ENCODE results near the gene TSC22D4. TPM values are rescaled to one million over a fixed set of nuclear protein-coding genes. Genes with fewer than 3 reads are reported as not detected.
A peak's percentile ranks its signal among the peaks of the same experiment; 100 is the strongest.

The TSC22D4 gene
- total RNA-seq, 1 experiment from 2014 or later: 24.4 TPM

DNA sequence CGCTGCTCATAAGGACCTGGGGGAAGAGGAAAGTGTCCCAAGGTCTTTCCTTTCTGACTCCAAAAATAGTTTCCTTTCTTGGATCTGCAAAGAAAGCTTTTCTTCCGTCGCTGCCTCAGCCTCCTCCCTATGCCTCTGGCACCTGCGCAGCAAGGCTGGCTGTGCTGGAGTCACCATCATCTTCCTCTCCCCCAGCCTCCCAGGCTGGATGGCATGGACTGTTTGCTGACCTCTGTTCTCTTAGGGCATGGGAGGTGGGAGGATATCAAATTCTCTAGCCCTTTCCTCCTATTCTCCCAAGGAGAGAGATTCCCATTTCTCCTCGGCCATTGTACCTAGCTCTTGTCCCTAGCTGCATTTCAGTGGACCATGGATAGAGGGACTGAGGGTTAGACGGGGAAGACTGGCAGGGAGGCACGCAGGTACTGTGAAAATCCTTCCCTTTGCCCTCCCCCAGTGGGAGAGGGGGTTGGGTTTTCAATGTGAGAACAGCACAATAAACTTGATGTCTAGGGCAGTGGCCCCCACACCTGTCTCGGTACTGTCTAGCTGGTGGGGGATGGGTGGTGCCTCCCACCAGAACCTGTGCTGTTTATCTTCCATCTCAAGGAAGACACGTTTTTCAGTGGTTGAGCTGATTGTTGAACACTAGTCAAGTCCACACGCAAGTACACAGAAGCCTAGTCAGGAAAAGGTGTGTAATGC, 45.3 kb downstream of the TSC22D4 start:
- Mint-ChIP-seq H3K27ac (ENCODE audit: unreplicated experiment) (no peak overlapping the region), H3K4me3 (ENCODE audit: low read depth, unreplicated experiment) (peak overlapping the region; percentile 5), H3K36me3 (ENCODE audit: insufficient read depth, unreplicated experiment) (peaks cover 70% of the 10 kb centered on the region), H3K27me3 (ENCODE audit: unreplicated experiment) (peaks cover 11% of the 10 kb centered on the region), H3K9me3 (ENCODE audit: low read depth, unreplicated experiment) (no peaks in the 10 kb centered on the region), H3K4me1 (ENCODE audit: low read depth, unreplicated experiment) (peaks cover 10% of the 10 kb centered on the region)
- TF ChIP-seq CTCF (IDR thresholded peaks at IDR 0.05; ENCODE audit: unreplicated experiment): no peak
- intact Hi-C loops (cut with micrococcal nuclease; ENCODE audit: unreplicated experiment): no loop called here
- CTCF ChIA-PET: no interaction called here
- no TSS peak for BruUV-seq (replicated peaks)
- no peak for DNase-seq

DNA sequence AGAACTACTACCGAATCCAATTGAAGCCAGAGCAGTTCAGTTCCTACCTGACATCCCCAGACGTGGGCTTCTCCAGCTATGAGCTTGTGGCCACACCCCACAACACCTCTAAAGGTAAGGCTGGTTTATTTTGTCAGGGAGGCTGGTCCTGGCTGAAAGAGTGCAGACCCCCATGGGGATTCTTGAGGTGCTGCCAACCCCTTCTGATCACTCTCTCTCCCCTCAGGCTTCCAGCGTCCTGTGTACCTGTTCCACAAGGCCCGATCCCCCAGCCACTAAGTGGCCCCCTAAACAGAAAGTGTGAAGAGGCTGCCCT, 45.8 kb downstream of the TSC22D4 start:
- H3K27ac Mint-ChIP-seq (ENCODE audit: unreplicated experiment): no peak overlapping the region
- H3K4me3 Mint-ChIP-seq (ENCODE audit: low read depth, unreplicated experiment): no peak overlapping the region
- H3K27me3 Mint-ChIP-seq (ENCODE audit: unreplicated experiment): peaks cover 12% of the 10 kb centered on the region
- peaks cover 10% of the 10 kb centered on the region for H3K4me1 Mint-ChIP-seq (ENCODE audit: low read depth, unreplicated experiment)
- intact Hi-C loops (cut with micrococcal nuclease; ENCODE audit: unreplicated experiment): no loop called here
- no peak for TF ChIP-seq CTCF (IDR thresholded peaks at IDR 0.05; ENCODE audit: unreplicated experiment)
- peaks cover 75% of the 10 kb centered on the region for H3K36me3 Mint-ChIP-seq (ENCODE audit: insufficient read depth, unreplicated experiment)
- DNase-seq: no peak
- CTCF ChIA-PET: no interaction called here
- H3K9me3 Mint-ChIP-seq (ENCODE audit: low read depth, unreplicated experiment): no peaks in the 10 kb centered on the region
- BruUV-seq (replicated peaks): no TSS peak

DNA sequence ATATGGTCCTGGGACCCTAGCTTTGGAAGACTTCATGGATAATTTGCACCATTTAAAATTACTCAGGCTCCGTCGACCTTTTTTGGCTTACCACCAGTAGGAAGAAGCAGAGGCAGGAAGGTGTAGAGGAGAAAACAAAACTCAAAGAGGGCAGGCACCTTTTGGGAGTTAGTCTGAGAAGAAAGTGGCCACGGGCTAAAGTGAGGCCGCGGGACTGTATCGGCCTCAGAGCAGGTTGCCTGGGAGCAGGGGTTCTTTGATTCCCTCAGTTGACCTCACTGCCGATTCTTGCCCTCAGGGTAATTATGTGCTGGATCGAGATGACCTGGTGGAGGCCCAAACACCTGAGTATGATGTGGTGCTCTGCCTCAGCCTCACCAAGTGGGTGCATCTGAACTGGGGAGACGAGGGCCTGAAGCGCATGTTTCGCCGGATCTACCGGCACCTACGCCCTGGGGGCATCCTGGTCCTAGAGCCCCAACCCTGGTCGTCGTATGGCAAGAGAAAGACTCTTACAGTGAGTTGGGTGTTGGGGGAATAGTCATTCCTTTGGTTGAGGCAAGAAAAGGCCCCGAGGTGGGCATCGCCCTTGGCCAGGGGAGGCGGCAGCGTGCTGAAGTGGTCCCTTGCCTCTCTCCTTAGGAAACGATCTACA, 46.3 kb downstream of the TSC22D4 start:
- Mint-ChIP-seq H3K4me1 (ENCODE audit: low read depth, unreplicated experiment) (peaks cover 10% of the 10 kb centered on the region), H3K27me3 (ENCODE audit: unreplicated experiment) (peaks cover 12% of the 10 kb centered on the region), H3K36me3 (ENCODE audit: insufficient read depth, unreplicated experiment) (peaks cover 78% of the 10 kb centered on the region), H3K9me3 (ENCODE audit: low read depth, unreplicated experiment) (no peaks in the 10 kb centered on the region), H3K27ac (ENCODE audit: unreplicated experiment) (no peak overlapping the region), H3K4me3 (ENCODE audit: low read depth, unreplicated experiment) (no peak overlapping the region)
- TF ChIP-seq CTCF (IDR thresholded peaks at IDR 0.05; ENCODE audit: unreplicated experiment): no peak
- intact Hi-C loops (cut with micrococcal nuclease; ENCODE audit: unreplicated experiment): no loop called here
- DNase-seq: no peak
- BruUV-seq (replicated peaks): no TSS peak
- CTCF ChIA-PET: no interaction called here

- BruUV-seq (replicated peaks): no TSS peak
- no peak for DNase-seq
- CTCF ChIA-PET: no interaction called here
- intact Hi-C loops (cut with micrococcal nuclease; ENCODE audit: unreplicated experiment): no loop called here
- Mint-ChIP-seq H3K4me3 (ENCODE audit: low read depth, unreplicated experiment) (no peak overlapping the region), H3K27me3 (ENCODE audit: unreplicated experiment) (peaks cover 12% of the 10 kb centered on the region), H3K9me3 (ENCODE audit: low read depth, unreplicated experiment) (no peaks in the 10 kb centered on the region), H3K27ac (ENCODE audit: unreplicated experiment) (no peak overlapping the region), H3K4me1 (ENCODE audit: low read depth, unreplicated experiment) (peaks cover 10% of the 10 kb centered on the region), H3K36me3 (ENCODE audit: insufficient read depth, unreplicated experiment) (peaks cover 78% of the 10 kb centered on the region)
- TF ChIP-seq CTCF (IDR thresholded peaks at IDR 0.05; ENCODE audit: unreplicated experiment): no peak
Observed at GRCh38 chr7:100432053-100432452, 47.0 kb downstream of the TSC22D4 start.

Data from Calu3 (cell line).